Prostate gland (tissue), 2 donors: ENCODE data around the gene SMAD5. TPM values are rescaled to one million over a fixed set of nuclear protein-coding genes. Genes with fewer than 3 reads are reported as not detected.

Experiments
- DNase-seq: peaks from one replicate; pipeline ENCODE4 v3.0.0-alpha.2; 2019; ENCODE audit warnings: low spot score
- H3K27ac ChIP-seq, 2 donors: fragments of 200-600 bp; sonication (generic); 2 replicates each; pipeline ENCODE4 v1.5.1; 2017 to 2019
- H3K27me3 ChIP-seq: fragments of 200-600 bp; sonication (generic); replicated peaks from 2 replicates; pipeline ENCODE4 v1.5.1; 2019; ENCODE audit not compliant: insufficient read depth
- H3K36me3 ChIP-seq, 2 donors: fragments of 200-600 bp; sonication (generic); 1 replicate in 1 of 2; 2 replicates in 1 of 2; pipeline versions ENCODE4 v1.5.1 to v1.8.1; 2017 to 2019
- H3K4me1 ChIP-seq: fragments of 200-600 bp; sonication (generic); replicated peaks from 2 replicates; pipeline ENCODE4 v1.5.1; 2019
- H3K4me3 ChIP-seq, 2 donors: fragments of 200-600 bp; sonication (generic); 2 replicates each; pipeline ENCODE4 v1.5.1; 2017 to 2019
- H3K9me3 ChIP-seq: fragments of 200-600 bp; sonication (generic); 2 replicates; pipeline ENCODE4 v1.5.1; 2017
- POLR2A ChIP-seq: fragments of 450-650 bp; IDR thresholded peaks from one replicate; pipeline ENCODE4 v1.6.1; 2016; ENCODE audit warnings: antibody characterized with exemption, mild to moderate bottlenecking
- POLR2AphosphoS5 ChIP-seq: sonication (generic); formaldehyde crosslinking; IDR thresholded peaks from one replicate; pipeline ENCODE4 v1.6.1; 2017; ENCODE audit warnings: antibody characterized with exemption
- WGBS: methylation state at CpG from one replicate; pipeline ENCODE4 v1.1.5; 2018; 5-methylcytosine and 5-hydroxymethylcytosine counted together
- intact Hi-C: fragments of 100-400 bp; cut with DNase I; formaldehyde crosslinking; loops from one replicate; pipeline ENCODE4 v1.14.2; 2022
- total RNA-seq, 2 donors: library from RNA; depleted of rRNA; stranded (reverse); fragments of >200 nt; gene quantifications; one replicate each; pipeline ENCODE4 v1.1.0, GENCODE V29; 2016
- TF ChIP-seq, protein P1 (sequence below), 4 experiments: fragments of 200-600 bp in 2 of 4; fragments of 450-650 bp in 2 of 4; sonication (generic) in 2 of 4; IDR thresholded peaks; 1 replicate in 3 of 4; 2 replicates in 1 of 4; pipeline ENCODE4 v1.5.1; 2016 to 2019; ENCODE audit warnings: antibody characterized with exemption in 4 of 4, mild to moderate bottlenecking in 2 of 4, moderate library complexity in 2 of 4

Gene SMAD5
- total RNA-seq, 2 donors from 2014 or later: 34.2 to 37.3 TPM

DNA sequence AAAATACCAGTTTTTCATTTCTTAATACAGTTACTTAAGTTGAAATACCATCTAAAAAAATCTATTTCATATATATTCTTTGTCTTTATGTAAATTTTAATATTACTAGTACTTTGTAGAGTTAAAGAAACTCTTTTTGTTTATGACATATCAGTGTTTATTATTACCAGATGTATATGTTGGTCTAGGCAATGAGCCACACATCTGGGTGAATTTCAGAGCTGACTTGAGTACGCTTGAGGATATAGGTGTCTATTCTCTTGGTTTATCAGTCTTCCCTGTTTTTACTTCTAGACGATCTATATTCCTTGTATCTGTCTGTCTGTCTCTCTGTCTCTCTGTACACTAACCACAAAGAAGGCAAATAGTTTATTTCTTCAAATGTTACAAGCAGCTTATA, 2.9 kb downstream of the SMAD5 start:
- H3K4me3 ChIP-seq: no peak overlapping the region
- H3K27ac ChIP-seq: no peak overlapping the region
- TF ChIP-seq POLR2A: no peak
- no peak for TF ChIP-seq POLR2AphosphoS5
- WGBS: 70% methylated on average over 2 of the region's 2 CpGs
- no peak for DNase-seq
- H3K4me1 ChIP-seq: peaks cover 4% of the 10 kb centered on the region
- intact Hi-C loops: no loop called here
- no peaks in the 10 kb centered on the region for H3K9me3 ChIP-seq
- no peaks in the 10 kb centered on the region for H3K36me3 ChIP-seq
- no peaks in the 10 kb centered on the region for H3K27me3 ChIP-seq

DNA sequence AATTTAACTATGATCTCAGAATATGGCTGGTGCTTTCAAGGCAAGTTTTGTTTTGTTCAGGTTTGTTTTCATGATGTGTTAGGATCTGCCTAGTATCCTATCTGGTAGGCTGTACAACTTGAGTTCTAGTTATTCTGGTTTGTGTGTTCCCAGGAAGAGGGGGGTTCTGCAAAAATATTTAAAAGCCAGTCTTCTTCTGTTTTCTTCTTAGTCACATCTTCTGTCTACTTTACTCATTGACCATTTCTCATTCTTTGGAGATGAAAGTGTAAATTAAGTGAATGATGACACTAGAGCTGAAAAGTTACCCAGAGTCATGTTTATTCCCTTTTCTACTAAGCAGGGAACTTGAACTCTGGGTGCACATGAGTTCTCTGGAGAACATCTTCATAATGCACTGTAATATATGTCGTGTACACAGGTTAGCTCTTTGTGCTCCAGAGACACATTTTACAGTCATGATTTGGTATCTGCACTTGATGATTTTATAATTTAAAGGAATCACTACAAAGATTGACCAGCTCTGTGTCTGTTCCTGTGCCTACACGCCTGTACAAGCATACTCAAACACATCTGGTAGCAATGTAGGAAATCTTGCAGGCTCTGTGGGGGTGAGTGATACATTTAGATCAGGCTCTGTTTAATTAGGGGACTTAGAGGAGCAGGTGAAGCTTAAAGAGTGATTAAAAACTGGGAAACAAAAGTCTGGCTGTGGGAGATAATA, 5.0 kb downstream of the SMAD5 start:
- Histone ChIP-seq H3K9me3 (no peaks in the 10 kb centered on the region), H3K27ac (no peak overlapping the region), H3K4me1 (no peaks in the 10 kb centered on the region), H3K4me3 (no peak overlapping the region), H3K27me3 (no peaks in the 10 kb centered on the region), H3K36me3 (no peaks in the 10 kb centered on the region)
- DNase-seq: no peak
- WGBS: 47% methylated on average over 2 of the region's 2 CpGs
- intact Hi-C loops: no loop called here
- TF ChIP-seq POLR2A (no peak), POLR2AphosphoS5 (no peak)
- TF ChIP-seq, protein P1, sequence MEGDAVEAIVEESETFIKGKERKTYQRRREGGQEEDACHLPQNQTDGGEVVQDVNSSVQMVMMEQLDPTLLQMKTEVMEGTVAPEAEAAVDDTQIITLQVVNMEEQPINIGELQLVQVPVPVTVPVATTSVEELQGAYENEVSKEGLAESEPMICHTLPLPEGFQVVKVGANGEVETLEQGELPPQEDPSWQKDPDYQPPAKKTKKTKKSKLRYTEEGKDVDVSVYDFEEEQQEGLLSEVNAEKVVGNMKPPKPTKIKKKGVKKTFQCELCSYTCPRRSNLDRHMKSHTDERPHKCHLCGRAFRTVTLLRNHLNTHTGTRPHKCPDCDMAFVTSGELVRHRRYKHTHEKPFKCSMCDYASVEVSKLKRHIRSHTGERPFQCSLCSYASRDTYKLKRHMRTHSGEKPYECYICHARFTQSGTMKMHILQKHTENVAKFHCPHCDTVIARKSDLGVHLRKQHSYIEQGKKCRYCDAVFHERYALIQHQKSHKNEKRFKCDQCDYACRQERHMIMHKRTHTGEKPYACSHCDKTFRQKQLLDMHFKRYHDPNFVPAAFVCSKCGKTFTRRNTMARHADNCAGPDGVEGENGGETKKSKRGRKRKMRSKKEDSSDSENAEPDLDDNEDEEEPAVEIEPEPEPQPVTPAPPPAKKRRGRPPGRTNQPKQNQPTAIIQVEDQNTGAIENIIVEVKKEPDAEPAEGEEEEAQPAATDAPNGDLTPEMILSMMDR (IDR thresholded peaks at IDR 0.05): no peak

GRCh38 chr5:136141561-136141960, 8.9 kb downstream of the SMAD5 start:
- Histone ChIP-seq H3K4me3 (no peak overlapping the region), H3K27ac (no peak overlapping the region), H3K4me1 (no peaks in the 10 kb centered on the region), H3K36me3 (no peaks in the 10 kb centered on the region), H3K9me3 (no peaks in the 10 kb centered on the region), H3K27me3 (no peaks in the 10 kb centered on the region)
- intact Hi-C loops: no loop called here
- DNase-seq: no peak
- TF ChIP-seq POLR2AphosphoS5: no peak
- no peak for TF ChIP-seq POLR2A
- TF ChIP-seq, protein P1 (IDR thresholded peaks at IDR 0.05): no peak

DNA sequence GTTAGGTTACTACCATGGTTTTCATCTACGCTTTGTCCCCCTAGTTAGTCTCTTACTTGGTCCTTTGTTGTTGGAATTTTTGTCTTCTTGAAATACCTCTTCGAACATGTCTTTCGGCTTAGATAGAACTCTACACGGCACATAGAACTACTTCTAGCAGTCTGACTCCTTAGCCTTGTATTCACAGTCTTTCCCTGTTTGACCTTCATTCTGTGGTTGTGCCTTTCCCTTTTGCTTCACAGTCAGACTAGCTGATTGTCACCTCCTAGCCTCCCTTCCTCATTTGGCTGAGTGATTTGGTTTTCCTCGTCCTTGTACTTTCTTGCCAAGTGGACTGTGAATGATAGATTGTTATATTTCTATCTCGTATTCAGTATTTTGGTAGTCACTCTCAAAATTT, 10.7 kb downstream of the SMAD5 start:
- Histone ChIP-seq H3K9me3 (no peaks in the 10 kb centered on the region), H3K27me3 (no peaks in the 10 kb centered on the region), H3K4me1 (no peaks in the 10 kb centered on the region), H3K27ac (no peak overlapping the region), H3K36me3 (no peaks in the 10 kb centered on the region), H3K4me3 (no peak overlapping the region)
- intact Hi-C loops: no loop called here
- 81% methylated on average over 6 of the region's 6 CpGs for WGBS
- no peak for DNase-seq
- TF ChIP-seq, protein P1 (IDR thresholded peaks at IDR 0.05): no peak

GRCh38 chr5:136143763-136144162, 11.1 kb downstream of the SMAD5 start:
- Histone ChIP-seq H3K27ac (no peak overlapping the region), H3K4me3 (no peak overlapping the region), H3K4me1 (no peaks in the 10 kb centered on the region), H3K9me3 (no peaks in the 10 kb centered on the region), H3K36me3 (no peaks in the 10 kb centered on the region), H3K27me3 (no peaks in the 10 kb centered on the region)
- TF ChIP-seq POLR2AphosphoS5: no peak
- intact Hi-C loops: no loop called here
- WGBS: 56% methylated on average over 3 of the region's 3 CpGs
- no peak for DNase-seq

- no peaks in the 10 kb centered on the region for H3K4me1 ChIP-seq
- H3K27me3 ChIP-seq: no peaks in the 10 kb centered on the region
- TF ChIP-seq, protein P1 (IDR thresholded peaks at IDR 0.05): no peak
- TF ChIP-seq POLR2A (no peak), POLR2AphosphoS5 (no peak)
- no peak overlapping the region for H3K4me3 ChIP-seq
- H3K27ac ChIP-seq: no peak overlapping the region
- no peaks in the 10 kb centered on the region for H3K36me3 ChIP-seq
- DNase-seq: no peak
- intact Hi-C loops: no loop called here
- no peaks in the 10 kb centered on the region for H3K9me3 ChIP-seq
- 40% methylated on average over 2 of the region's 2 CpGs for WGBS
Observed at GRCh38 chr5:136145030-136145429, 12.4 kb downstream of the SMAD5 start.
